HG03439 (cell line): ENCODE results near the gene GKN2.
"Not testable (repeated sequence)": the region's sequence is repeated elsewhere in the genome, so short reads cannot be mapped to it uniquely, and the experiment has no call there.

Source experiments
- ATAC-seq: cut with Tn5 transposase; IDR thresholded peaks from one replicate; pipeline ENCODE4 v1.9.1; 2021; ENCODE audit warnings: mild to moderate bottlenecking, moderate library complexity; ENCODE audit not compliant: unreplicated experiment

Gene GKN2

GRCh38 chr2:68900496-68901198 is 52.0 kb downstream of the GKN2 start:
- ATAC-seq = no peak

- ATAC-seq = not testable (repeated sequence)
These were observed 56.7 kb downstream of the GKN2 start for GRCh38 chr2:68895981-68896380.
